Endodermal cell (in vitro differentiated cells): ENCODE results near the gene GSG1L2. TPM values are rescaled to one million over a fixed set of nuclear protein-coding genes. Genes with fewer than 3 reads are reported as not detected.

Experiments used
- DNase-seq: peaks from one replicate; pipeline ENCODE4 v3.0.0-alpha.2; 2017
- H3K27ac ChIP-seq: 2 replicates; pipeline ENCODE4 v1.5.1; 2013; ENCODE audit warnings: mild to moderate bottlenecking, low read depth, low read length, moderate library complexity
- H3K27me3 ChIP-seq: 2 replicates; pipeline ENCODE4 v1.6.1; 2013; ENCODE audit warnings: mild to moderate bottlenecking, low read length, moderate library complexity; ENCODE audit not compliant: insufficient read depth, control insufficient read depth, poor library complexity, severe bottlenecking
- H3K36me3 ChIP-seq: 2 replicates; pipeline ENCODE4 v1.7.0; 2013; ENCODE audit warnings: mild to moderate bottlenecking, low read length, moderate library complexity; ENCODE audit not compliant: control insufficient read depth, insufficient read depth
- H3K4me1 ChIP-seq: one replicate; pipeline ENCODE4 v1.7.0; 2013; ENCODE audit warnings: low read length; ENCODE audit not compliant: control insufficient read depth, insufficient read depth
- H3K4me3 ChIP-seq: 2 replicates; pipeline ENCODE4 v1.5.1; 2013; ENCODE audit warnings: mild to moderate bottlenecking, low read length, moderate library complexity
- H3K9ac ChIP-seq: 2 replicates; pipeline ENCODE4 v1.6.1; 2013; ENCODE audit warnings: mild to moderate bottlenecking, low read length, moderate library complexity; ENCODE audit not compliant: poor library complexity, severe bottlenecking; ENCODE audit errors: extremely low read depth
- H3K9me3 ChIP-seq: 2 replicates; pipeline ENCODE4 v1.6.1; 2013; ENCODE audit warnings: mild to moderate bottlenecking, low read length, moderate library complexity; ENCODE audit not compliant: control insufficient read depth
- H3K27ac Mint-ChIP-seq: 2 replicates; pipeline ENCODE4 v1.8.0; 2020; ENCODE audit warnings: mixed read lengths
- H3K27me3 Mint-ChIP-seq: 2 replicates; pipeline ENCODE4 v1.8.0; 2021; ENCODE audit warnings: mild to moderate bottlenecking, mixed read lengths; ENCODE audit not compliant: insufficient read depth
- H3K36me3 Mint-ChIP-seq: 2 replicates; pipeline ENCODE4 v1.8.0; 2020; ENCODE audit warnings: low read depth, mixed read lengths
- H3K4me1 Mint-ChIP-seq: 2 replicates; pipeline ENCODE4 v1.8.0; 2020; ENCODE audit warnings: mixed read lengths
- H3K4me3 Mint-ChIP-seq: 2 replicates; pipeline ENCODE4 v1.8.0; 2020; ENCODE audit warnings: mild to moderate bottlenecking, moderate library complexity, mixed read lengths
- H3K9me3 Mint-ChIP-seq: 2 replicates; pipeline ENCODE4 v1.8.0; 2020; ENCODE audit warnings: mild to moderate bottlenecking, mixed read lengths
- CTCF ChIP-seq: fragments of 200-600 bp; sonication (generic); conservative IDR thresholded peaks from 2 replicates; pipeline ENCODE4 v1.5.0; 2021; ENCODE audit warnings: antibody characterized with exemption, mild to moderate bottlenecking
- WGBS, 2 experiments: methylation state at CpG; one replicate each; pipeline versions ENCODE4 v1.1.5 to v1.1.7; 2013; ENCODE audit warnings: missing lambda C conversion rate in 2 of 2, mixed read lengths in 1 of 2; ENCODE audit not compliant: insufficient coverage in 1 of 2, insufficient read length in 1 of 2; 5-methylcytosine and 5-hydroxymethylcytosine counted together
- long read RNA-seq, 4 experiments: library from polyadenylated mRNA in 2 of 4; library from RNA in 1 of 4; library from capped mRNA in 1 of 4; stranded (forward) in 3 of 4; unstranded in 1 of 4; transcript quantifications; one replicate each; pipeline ENCODE4 v2.0.0, GENCODE V29; 2020 to 2021; ENCODE audit warnings: inconsistent platforms in 1 of 4
- polyA plus RNA-seq, 2 experiments: library from polyadenylated mRNA; stranded (reverse); fragments of 50-300 nt; gene quantifications; one replicate each; pipeline ENCODE4 v1.2.3, GENCODE V29; 2013
- total RNA-seq, 2 donors: library from RNA; stranded (reverse); fragmentation: NEBNext Ultra II Directional in 1 of 2; extraction: Animal tissue kit (Norgen Biotek cat#: 25700) in 1 of 2; gene quantifications; 2 replicates in 1 of 2; 3 replicates in 1 of 2; pipeline ENCODE4 v1.2.1, GENCODE V29; 2021

The GSG1L2 gene
- total RNA-seq = not detected
- not detected for polyA plus RNA-seq (2013, experiment 1 of 2)
- polyA plus RNA-seq (2013, experiment 2 of 2) = not detected
- long read RNA-seq, experiment 1 = 0 reads
- long read RNA-seq, experiment 2 = 0 reads
- long read RNA-seq, experiment 3 = 0 reads
- long read RNA-seq, experiment 4 = 0 reads

DNA sequence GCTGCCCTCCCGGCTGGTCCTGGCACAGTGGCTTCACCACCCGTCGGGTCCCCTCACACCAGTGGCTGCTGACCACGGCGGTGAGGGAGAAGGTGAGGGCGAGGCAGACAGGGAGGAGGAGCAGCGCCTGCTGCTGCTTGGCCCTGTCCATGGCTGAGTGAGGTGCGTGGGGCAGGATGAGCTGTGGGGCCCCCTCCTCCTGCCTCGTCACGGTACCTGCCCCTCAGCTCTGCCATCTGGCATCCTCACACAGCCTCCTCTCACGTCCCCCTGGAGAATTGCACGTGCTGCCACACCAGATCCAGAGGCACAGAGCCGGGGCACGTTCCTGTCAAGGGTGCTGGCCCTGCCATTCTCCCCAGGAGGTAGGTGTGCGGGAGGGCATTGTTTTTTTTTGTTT lies at the start of gene GSG1L2:
Gene GSG1L2, minus strand, starts transcription at position 159 of the 400 bp plus-strand sequence. Its CDS starts 8 bp downstream, at position 151.
- H3K36me3 ChIP-seq = no peaks in the 10 kb centered on the region
- no peak for TF ChIP-seq CTCF
- H3K4me3 ChIP-seq = no peak within 1 kb of the TSS
- H3K36me3 Mint-ChIP-seq = no peaks in the 10 kb centered on the region
- no peaks in the 10 kb centered on the region for H3K27me3 ChIP-seq
- no peaks in the 10 kb centered on the region for H3K9me3 Mint-ChIP-seq
- no peak within 1 kb of the TSS for H3K27ac ChIP-seq
- H3K4me3 Mint-ChIP-seq = no peak within 1 kb of the TSS
- H3K27ac Mint-ChIP-seq = no peak within 1 kb of the TSS
- H3K9ac ChIP-seq = no peak within 1 kb of the TSS
- no peak for DNase-seq
- peaks cover 15% of the 10 kb centered on the region for H3K27me3 Mint-ChIP-seq
- H3K9me3 ChIP-seq = no peaks in the 10 kb centered on the region
- no peaks in the 10 kb centered on the region for H3K4me1 Mint-ChIP-seq
- no peaks in the 10 kb centered on the region for H3K4me1 ChIP-seq
- WGBS, 2 experiments = 85% methylated on average over 15 of the region's 15 CpGs; no CpG with 5 or more reads in 1 of the 2 experiments

GRCh38 chr17:9868552-9868951 lies 46.7 kb upstream of the GSG1L2 start:
- no peak overlapping the region for H3K27ac Mint-ChIP-seq

GRCh38 chr17:9865586-9865985 lies 43.7 kb upstream of the GSG1L2 start:
- H3K27ac Mint-ChIP-seq = no peak overlapping the region
- H3K27me3 Mint-ChIP-seq = peaks cover 12% of the 10 kb centered on the region
- H3K27ac ChIP-seq = no peak overlapping the region
- H3K9me3 Mint-ChIP-seq = peaks cover 10% of the 10 kb centered on the region
- H3K4me3 Mint-ChIP-seq = no peak overlapping the region
- H3K36me3 ChIP-seq = no peaks in the 10 kb centered on the region
- H3K4me1 ChIP-seq = no peaks in the 10 kb centered on the region
- no peaks in the 10 kb centered on the region for H3K4me1 Mint-ChIP-seq
- no peaks in the 10 kb centered on the region for H3K36me3 Mint-ChIP-seq
- no peaks in the 10 kb centered on the region for H3K27me3 ChIP-seq
- H3K4me3 ChIP-seq = no peak overlapping the region
- TF ChIP-seq CTCF = no peak
- H3K9me3 ChIP-seq = no peaks in the 10 kb centered on the region
- DNase-seq = no peak
- H3K9ac ChIP-seq = no peak overlapping the region
- WGBS, 2 experiments = 80% methylated on average over 1 of the region's 1 CpG; no CpG with 5 or more reads in 1 of the 2 experiments

More at GRCh38 chr17:9868552-9868951, 46.7 kb upstream of the GSG1L2 start:
- no peak for DNase-seq
- H3K9ac ChIP-seq = no peak overlapping the region
- H3K9me3 Mint-ChIP-seq = no peaks in the 10 kb centered on the region
- no peaks in the 10 kb centered on the region for H3K9me3 ChIP-seq
- WGBS, 2 experiments = 63 to 83% methylated on average over 3 of the region's 3 CpGs
- no peaks in the 10 kb centered on the region for H3K36me3 Mint-ChIP-seq
- no peaks in the 10 kb centered on the region for H3K4me1 ChIP-seq
- no peaks in the 10 kb centered on the region for H3K4me1 Mint-ChIP-seq
- peaks cover 21% of the 10 kb centered on the region for H3K27me3 Mint-ChIP-seq
- no peak overlapping the region for H3K27ac ChIP-seq
- H3K36me3 ChIP-seq = no peaks in the 10 kb centered on the region
- H3K4me3 Mint-ChIP-seq = no peak overlapping the region
- H3K27me3 ChIP-seq = no peaks in the 10 kb centered on the region
- H3K4me3 ChIP-seq = no peak overlapping the region
- no peak for TF ChIP-seq CTCF
